HG03432 (cell line): ENCODE results near the gene TFB1M.

Source experiments
- ATAC-seq: cut with Tn5 transposase; IDR thresholded peaks from one replicate; pipeline ENCODE4 v1.9.1; 2021; ENCODE audit warnings: mild to moderate bottlenecking, moderate library complexity; ENCODE audit not compliant: unreplicated experiment

TFB1M gene

GRCh38 chr6:155212616-155213380 lies 101.5 kb downstream of the TFB1M start:
- ATAC-seq = no peak

DNA sequence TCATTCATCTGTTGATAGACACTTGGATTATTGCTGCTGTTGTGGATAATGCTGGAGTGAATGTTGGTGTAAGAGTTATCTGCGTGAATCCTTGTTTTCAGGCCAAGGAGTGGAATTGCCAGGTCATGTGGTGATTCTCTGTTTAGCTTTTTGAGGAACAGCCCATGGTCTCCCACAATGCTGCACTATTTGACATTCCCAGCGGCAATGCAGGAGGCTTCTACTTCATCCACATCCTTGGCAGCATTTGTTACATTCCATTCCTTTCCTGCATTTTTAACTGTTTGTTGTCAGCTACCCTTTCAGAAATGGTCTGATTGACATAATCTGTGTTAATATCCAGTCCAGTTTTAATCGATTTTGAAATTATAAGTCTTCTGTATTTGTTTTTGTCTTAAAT lies 102.2 kb downstream of the TFB1M start:
- ATAC-seq = no peak

GRCh38 chr6:155207223-155207622 lies 107.1 kb downstream of the TFB1M start:
- no peak for ATAC-seq
